Ecto neural progenitor cell (in vitro differentiated cells): ENCODE results near the gene WDFY2.

Experiments
- DNase-seq: peaks from one replicate; pipeline ENCODE4 v3.0.0-alpha.2; 2018; ENCODE audit warnings: low spot score

WDFY2 gene

DNA sequence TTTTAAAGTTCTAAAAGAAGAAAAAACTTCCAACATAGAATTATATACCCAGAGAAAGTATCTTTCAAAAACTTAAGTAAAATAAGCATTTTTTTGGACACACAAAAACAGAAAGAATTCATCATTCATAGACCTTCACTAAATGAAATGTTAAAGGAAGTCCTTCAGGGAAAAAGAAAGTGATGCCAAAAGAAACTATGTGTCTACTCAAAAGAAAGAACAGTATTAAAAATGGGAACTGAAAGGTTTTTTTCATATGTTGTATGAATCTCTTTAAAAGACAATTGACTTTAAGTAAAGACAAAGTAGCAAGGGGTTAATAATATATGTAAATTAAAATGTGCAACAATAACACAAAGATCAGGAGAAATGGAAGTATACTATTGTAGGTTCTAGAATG lies 123.2 kb downstream of the WDFY2 start:
- no peak for DNase-seq

DNA sequence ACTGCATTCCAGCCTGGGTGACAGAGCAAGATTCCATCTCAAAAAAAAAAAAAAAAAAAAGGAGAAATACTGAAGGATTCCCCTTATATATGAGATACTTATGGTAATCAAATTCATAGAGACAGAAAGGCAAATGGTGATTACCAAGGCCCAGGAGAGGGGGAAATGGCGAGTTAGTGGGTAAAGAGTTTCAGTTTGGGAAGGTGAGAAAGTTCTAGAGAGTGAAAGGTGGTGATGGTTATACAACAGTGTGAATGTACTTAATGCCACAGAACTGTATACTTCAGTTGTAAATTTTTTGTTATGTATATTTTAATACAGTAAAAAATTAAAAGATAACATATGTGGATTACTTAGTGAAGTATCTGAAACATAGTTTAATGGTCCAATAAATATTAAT lies 129.5 kb downstream of the WDFY2 start:
- DNase-seq = no peak

DNA sequence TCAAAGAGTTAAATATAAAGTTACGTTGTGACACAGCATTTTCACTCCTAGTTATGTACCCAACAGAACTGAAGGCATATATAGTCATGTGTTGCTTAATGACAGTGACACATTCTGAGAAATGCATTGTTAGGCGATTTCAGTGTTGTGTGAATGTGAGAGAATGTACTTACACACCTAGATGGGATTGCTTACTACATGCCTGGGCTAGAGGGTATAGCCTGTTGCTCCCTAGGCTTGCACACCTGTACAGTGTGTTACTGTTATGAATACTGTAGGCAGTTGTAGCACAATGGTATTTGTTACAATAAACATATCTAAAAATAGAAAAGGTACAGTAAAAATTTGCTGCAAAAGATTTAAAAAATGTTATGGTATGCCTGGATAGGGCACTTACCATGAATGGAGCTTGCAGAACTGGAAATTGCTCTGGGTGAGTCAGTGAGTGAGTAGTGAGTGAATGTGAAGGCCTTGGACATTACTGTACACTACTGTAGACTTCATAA lies 130.5 kb downstream of the WDFY2 start:
- no peak for DNase-seq

DNA sequence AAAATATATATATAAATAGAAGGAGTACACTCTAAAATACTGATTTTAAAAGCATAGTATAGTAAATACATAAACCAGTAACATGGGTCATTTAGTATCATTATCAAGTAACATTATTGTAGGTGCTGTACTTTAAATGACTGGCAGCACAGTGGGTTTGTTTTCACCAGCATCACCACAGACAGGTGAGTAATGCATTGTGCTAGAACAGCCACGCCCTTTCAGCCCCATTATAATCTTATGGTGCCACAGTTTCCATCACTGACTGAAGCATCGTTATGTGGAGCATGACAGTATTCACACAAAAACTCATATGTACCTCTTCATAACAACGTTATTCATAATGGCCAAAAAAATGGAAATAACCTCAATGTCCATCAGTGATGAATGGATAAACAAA lies 131.4 kb downstream of the WDFY2 start:
- DNase-seq = no peak

DNA sequence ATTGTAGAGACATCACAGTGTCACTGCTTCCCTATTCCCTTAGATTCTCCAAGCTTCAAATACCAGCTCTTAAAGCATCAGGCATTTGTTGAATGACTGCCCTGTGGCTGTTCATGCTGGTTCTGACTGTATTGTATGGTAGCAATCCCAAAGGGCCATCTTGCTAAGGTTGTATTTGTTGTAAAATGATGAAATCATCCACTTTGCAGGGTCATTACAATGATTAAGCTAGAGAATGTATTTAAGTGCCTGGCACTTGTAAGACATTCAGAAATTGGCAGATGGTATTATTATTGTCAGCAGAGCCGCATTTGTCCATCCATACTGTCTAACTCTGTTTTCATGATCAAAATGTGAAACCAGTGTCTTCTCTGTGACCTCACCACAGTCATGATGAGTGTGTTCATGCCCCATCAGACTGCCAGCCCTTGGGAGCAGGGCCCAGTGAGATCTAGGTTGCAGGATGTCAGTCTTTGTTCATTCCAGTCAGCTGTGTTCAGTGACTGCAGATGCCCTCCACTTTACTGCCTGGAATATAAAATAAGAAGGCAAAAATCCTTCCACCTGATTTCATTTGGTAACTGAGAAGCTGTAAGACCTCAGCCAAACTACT lies 133.6 kb downstream of the WDFY2 start:
- no peak for DNase-seq

DNA sequence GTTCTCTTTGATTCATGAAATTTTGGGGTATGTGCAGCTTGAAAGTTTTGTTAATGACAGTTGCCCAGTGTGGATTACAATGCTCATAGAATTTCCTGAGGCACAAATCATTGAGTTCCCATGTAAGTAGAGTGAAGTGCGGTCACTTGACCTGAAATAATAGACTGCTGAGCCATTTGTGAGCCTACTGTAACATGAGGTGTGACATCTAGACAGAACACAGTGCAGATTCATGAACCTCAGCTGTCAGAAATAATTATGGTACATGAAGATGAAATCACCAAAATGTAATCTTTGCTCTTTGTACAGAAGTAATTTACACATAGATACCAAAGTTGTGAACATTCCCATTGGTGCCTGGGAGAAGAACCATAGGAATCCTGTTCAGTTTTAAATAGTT lies 135.1 kb downstream of the WDFY2 start:
- no peak for DNase-seq

DNA sequence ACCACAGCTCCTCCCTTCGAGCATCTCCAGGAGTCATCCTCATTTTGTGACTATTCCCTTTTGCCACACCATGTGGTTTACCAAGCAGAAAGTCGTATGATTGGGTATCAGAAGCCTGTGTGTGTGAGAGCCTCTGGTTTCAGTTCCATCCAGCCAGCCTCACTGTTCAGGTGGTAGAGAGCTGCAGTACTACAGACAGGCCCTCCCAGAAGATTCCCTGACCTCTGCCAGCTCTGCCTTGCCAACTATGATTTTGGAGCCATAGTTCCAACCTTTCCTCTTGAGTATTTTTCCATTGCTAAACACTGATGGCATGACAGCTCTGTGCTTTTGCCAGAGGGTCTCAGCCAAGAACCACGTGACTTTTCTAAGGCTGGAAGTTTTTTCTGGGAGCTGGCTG lies 137.2 kb downstream of the WDFY2 start:
- DNase-seq = no peak

DNA sequence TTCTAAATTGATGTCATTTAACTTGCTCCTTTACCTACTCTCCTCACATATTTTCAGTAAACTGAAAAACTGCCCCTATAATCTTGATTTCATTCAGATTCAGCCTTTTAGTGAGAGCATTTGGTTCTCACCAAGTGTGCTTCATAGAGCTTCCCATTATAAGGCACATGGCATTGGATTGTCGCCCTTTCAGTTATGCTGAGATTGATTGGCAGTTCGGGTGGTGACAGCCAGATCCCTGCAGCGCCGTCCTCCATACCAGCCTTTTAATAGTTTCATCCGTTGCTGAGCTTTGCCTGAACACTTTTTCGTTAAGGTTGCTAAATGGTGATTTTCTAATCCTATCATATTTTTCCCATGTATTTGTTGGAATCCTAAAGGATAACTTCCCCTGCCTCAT lies 139.3 kb downstream of the WDFY2 start:
- no peak for DNase-seq

DNA sequence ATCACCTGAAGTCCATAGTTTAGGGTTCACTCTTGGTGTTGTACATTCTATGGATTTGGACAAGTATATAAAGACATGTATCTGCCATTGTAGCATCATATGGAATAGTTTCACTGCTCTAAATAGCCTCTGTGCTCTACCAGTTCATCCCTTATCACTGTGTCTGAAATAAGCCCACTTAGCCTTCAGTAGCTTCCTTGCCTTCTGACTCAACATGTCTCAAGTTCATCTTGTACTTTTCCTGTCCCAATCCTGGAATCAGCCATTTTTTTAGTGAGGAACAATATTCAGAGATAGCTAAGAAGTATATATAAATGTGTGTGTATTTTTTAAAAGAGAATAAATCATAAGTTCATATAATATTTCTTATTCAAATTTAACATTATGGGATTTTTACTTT lies 140.5 kb downstream of the WDFY2 start:
- no peak for DNase-seq

DNA sequence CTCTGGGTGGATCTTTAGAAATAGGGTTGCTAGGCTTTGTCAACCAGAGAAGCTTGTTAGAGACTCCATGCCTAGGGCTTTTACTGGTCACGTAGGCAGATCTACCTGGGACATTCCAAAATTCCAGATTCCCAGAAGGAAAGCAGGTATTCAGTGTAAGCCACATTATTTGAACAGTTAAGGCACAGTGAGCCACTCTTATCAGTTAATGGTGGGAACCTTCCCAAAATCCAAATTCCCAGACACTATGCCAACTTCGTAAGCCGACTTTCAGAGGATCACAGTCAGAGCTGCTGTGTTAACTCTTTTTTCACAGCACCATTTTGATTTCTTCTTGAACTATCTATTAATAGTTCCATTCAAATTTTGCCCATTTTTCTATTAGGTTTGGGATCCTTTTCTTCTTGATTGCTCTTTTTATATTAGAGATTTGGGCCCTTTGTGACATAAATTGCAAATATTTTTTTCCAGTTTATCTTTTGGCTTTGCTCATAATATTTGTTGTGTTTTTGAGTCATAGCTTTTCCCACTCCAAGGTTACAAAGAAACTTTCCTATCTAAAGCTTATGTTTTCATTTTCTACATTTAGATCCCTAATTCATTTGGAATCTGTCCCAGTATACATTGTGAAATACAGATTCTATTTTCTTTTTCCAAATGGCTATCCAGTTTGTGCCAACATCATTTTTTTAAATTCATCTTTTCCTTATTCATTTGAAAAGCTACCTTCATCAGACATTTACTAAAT lies 142.4 kb downstream of the WDFY2 start:
- no peak for DNase-seq

DNA sequence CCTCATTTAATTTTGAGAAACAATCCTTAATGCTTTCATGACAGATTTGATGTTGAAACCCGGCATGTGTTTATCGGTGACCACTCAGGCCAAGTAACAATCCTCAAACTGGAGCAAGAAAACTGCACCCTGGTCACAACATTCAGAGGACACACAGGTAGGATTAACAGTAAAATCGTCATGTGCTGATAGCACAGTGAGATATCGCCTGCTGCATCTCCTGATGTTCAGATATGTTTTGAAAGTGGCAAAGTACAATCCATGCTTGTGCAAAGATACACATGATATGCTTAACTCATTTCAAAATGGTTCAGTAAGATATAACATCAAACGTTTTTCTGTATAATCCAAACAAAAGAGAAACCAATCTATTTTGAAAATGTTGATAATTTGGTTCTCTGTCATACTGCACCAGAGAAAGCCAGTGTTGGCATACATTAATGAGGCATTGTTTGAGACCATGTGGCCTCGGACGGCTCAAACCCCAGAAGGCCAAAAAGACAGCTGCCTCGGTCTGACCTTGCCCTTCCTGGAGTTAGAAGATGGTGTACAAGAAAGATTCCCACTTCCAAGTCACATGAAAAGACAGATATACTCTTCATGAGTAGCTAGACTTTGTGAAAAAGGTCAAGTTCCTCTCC lies 143.5 kb downstream of the WDFY2 start:
- no peak for DNase-seq

DNA sequence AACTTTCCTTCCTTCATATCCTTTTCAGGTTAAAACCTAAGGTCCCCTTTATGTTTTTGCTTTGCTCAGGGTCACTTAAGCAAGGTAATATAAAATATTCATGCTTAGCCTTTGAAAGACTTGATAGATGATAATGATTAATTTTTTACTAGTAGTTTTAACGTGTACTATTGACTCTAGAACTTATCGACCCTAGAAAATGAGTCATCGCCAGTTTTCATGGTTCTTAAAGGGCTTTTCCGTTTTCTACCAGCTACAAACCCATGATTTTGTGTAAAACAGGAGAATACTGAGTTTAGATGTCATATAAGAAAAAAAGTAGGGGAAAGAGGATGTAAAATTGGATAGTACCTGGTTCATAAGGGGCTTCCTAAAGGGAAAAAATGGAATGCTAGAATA lies 144.0 kb downstream of the WDFY2 start:
- no peak for DNase-seq

DNA sequence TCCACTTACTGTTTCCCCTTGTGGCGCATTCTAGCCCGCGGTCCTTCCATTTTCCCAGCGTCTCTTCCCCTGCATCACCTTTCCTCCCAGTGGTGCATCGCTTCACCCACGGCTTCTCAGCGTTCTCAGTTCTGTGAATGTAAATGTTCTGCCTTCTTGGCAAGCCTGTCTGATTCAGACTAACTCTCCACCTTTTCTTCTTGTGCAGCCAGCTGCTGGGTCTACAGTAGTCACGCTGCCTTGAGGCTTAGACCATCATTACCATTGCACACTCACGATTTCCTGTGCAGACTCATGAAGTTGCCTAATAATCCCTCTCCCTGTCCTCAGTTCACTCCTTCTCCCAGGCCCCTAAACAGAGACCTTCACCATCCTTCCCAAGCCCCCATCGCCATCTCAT lies 144.7 kb downstream of the WDFY2 start:
- no peak for DNase-seq

DNA sequence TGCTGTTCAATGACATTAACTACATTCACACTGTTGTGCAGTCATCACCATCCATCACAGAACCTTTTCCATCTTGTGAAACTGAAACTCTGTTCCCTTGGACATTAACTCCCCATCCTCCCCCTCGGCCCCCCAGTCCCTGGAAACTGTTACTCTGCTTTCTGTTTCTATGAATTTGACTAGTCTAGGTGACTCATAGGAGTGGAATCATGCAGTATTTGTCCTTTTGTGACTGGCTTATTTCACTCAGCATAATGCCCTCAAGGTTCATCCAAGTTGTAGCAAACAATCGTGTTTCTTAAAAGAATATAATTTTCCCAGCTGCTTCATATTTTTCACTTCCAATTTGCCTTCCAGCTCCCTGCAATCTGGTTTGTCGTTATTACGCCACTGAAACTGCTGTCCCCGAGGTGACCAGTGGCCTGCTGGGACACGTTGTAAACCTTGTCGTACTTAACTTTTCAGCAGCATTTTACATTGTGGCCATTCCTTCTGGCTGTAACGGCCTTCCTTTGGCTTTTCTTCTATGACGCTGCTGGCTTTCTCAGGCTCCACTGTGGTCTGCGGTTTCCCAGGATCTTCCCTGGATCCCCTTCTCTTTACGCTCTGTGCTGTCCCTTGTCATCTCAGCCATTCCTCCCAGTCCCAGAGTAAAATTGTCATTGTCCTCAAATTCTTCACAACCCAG lies 145.7 kb downstream of the WDFY2 start:
- no peak for DNase-seq

DNA sequence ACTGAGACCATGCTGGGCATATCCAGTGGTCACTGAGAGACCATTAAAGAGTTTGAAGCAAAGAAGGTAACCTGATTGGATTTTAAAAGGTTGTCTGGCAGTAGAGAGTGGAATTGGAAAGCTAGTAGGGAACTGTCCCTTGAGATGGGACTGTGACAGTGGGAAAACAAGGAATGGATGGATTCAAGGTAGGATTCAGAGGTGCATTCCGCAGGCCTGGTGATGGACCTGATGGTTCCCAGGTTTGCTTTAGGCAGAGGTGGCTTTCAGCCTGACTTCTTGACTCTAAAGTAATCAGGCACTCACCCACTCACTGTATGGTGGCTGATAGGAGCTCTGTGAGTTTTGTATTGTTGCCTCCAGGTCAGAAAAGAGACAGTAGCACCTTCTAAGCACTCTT lies 146.7 kb downstream of the WDFY2 start:
- no peak for DNase-seq

DNA sequence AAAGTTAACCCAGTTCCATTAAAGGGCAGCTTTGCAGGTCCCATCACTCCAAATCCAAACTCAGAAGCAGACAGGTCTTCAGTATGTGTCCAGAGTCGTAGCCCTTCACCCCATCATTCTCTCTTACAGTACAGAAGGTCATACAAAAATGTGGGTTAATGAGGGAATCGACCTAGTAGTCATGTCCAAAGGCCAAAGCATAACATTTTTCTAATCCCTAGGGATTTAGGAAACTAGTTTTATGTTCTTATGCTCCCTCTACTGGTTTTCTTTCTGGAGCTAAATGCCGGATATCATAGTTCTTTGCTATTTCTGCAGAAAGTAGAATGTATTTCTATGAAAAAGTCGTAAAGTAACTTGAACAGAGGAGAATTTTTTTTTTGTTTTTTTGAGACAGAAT lies 147.5 kb downstream of the WDFY2 start:
- no peak for DNase-seq

DNA sequence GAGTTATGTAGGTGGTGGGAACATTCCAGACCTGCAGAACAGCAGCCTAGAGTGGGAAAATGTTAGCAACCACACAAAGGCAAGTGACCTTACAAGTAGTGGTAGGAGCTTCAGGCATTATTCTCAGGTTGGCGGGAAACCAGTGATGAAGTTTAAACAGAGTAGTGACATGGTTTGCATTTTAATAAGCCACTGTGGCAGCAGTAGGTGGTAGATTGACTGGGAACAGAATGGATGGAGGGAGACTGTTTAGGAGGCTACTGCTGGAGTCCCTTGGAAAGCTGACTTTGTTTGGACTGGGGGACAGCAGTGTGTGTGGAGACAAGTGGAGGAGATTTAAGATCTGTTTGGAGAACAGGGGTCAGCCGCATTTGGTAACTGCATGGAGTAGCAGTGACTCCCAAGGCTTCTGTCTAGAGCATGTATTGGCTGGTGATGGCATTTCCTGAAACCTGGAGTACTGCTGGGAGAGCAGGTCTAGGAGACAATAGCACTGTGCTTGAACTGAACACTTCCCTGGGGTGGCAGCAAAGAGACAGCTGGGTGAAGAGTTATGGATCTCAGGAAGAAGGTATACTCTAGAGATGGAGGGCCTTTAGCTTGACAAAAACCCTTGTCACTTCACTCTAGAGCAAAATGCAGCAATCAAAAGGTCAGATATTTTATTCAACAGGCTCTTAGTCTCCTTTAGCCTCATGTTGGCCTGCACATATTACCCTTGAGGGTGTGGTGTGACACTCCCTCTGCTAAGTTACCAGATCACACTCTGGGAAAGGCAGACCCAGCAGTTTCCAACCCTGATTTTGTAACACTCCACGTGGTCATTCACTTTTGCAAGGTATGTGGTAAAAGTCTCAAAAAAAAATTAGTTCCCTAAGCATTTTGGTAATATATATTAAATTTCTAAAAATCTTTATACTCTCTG lies 149.4 kb downstream of the WDFY2 start:
- no peak for DNase-seq

DNA sequence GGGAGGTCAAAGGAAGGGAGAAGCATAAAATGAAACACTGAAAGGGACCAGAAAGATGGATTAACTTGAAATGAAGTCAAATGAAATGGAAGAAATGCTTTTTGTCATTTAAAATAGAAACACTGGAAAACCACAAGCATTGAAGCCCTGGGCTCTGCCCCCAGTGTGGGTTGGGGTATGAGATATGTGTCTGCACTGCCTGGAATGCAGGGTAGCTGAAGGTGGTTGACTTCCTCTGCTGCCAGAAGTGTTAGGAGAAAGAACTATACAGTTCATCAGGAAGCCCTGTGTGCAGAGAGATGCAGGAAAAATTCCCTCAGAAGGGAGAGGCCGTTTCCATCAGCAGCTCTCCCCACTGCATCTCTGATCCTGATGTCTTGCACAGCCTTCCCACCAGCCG lies 150.5 kb downstream of the WDFY2 start:
- DNase-seq = no peak

DNA sequence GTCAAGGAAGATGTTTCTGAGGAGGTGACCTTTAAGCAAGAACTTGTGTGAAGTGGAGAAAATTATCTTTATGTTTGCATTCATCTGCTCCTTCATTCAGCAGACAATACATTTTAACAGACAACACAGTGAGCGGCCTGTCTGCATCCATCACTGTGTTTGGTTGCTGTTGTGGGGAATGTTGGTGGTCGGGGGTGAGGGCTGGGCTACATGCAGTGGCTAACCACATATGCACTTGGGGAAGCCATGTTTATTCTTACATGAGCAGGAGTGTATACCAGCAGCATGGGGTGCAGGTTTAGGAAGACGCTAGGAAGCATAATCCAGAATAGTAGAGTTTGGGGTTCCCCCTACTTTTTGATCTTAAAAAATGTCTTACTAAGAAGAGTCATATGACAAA lies 153.3 kb downstream of the WDFY2 start:
- DNase-seq = no peak

DNA sequence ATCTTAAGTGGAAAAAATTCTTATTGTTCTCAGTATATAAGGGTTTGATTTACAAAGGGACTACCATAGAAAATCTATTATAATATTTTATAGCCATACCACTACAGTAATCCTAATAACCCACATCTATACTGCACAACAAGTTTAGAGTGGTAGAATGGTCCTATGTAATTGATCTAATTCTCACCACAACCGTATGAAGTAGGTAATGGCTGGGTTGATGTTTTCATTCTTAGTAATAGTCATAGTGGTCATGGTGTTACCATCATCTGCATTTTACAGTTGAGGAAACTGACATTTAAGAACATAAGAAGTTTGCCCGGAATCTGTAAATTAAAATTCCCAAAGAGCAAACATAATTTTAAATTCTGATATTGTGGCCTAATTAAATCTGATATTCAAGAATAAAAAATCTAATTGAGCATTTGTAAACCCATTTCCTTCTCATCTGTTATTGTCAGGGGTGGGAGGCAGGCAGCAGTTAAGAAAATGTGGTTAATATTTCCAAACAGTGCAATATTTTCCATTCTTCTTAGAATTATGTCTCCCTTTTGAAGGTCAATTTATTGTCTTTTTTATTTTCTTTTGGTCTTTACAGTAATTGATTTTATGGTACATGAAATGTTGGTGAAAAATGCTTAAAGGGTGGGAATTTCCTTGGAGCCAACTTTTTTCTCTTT lies 154.1 kb downstream of the WDFY2 start:
- DNase-seq = no peak
